WTC11 (cell line): ENCODE measurements around the gene ITGA3. TPM values are rescaled to one million over a fixed set of nuclear protein-coding genes. Genes with fewer than 3 reads are reported as not detected.
A peak's percentile ranks its signal among the peaks of the same experiment; 100 is the strongest.

ENCODE experiments used
- ATAC-seq: fragments of 200-7000 bp; cut with Tn5 transposase; 2 replicates; pipeline ENCODE4 v1.10.0; 2021; ENCODE audit warnings: mild to moderate bottlenecking, moderate library complexity
- CTCF ChIA-PET: fragments of 300-600 bp; sonication (Branson Sonifier 250); formaldehyde crosslinking; loops from one replicate; lab custom pipeline; 2021; ENCODE audit warnings: antibody characterized with exemption; lab: Charles Lee
- POLR2A ChIA-PET: fragments of 350-600 bp; sonication (Branson Sonifier 250); formaldehyde crosslinking; loops from one replicate; lab custom pipeline; 2021; ENCODE audit warnings: antibody characterized with exemption; lab: Charles Lee
- DNase-seq: peaks from one replicate; pipeline ENCODE4 v3.0.0; 2021; ENCODE audit warnings: low spot score
- H3K27ac Mint-ChIP-seq: 2 replicates; pipeline ENCODE4 v1.8.0; 2021; ENCODE audit warnings: mixed read lengths
- H3K27me3 Mint-ChIP-seq: 2 replicates; pipeline ENCODE4 v1.8.0; 2021; ENCODE audit warnings: low read depth, mild to moderate bottlenecking, moderate library complexity, mixed read lengths
- H3K36me3 Mint-ChIP-seq: 2 replicates; pipeline ENCODE4 v1.8.0; 2021; ENCODE audit warnings: mixed read lengths
- H3K4me1 Mint-ChIP-seq: 2 replicates; pipeline ENCODE4 v1.8.0; 2022; ENCODE audit warnings: mixed read lengths
- H3K4me3 Mint-ChIP-seq: 2 replicates; pipeline ENCODE4 v1.8.0; 2021; ENCODE audit warnings: mild to moderate bottlenecking, moderate library complexity, mixed read lengths
- H3K9me3 Mint-ChIP-seq: 2 replicates; pipeline ENCODE4 v1.8.0; 2021; ENCODE audit warnings: mixed read lengths
- ATF2 ChIP-seq: sonication (generic); formaldehyde crosslinking; IDR thresholded peaks from 2 replicates; pipeline ENCODE4 v1.8.1; 2022; ENCODE audit warnings: low read depth, missing genetic modification reagents, borderline replicate concordance
- ATF6 ChIP-seq: sonication (generic); formaldehyde crosslinking; IDR thresholded peaks from 2 replicates; pipeline ENCODE4 v1.8.1; 2023; ENCODE audit warnings: mild to moderate bottlenecking, missing genetic modification reagents
- CREM ChIP-seq: sonication (generic); formaldehyde crosslinking; IDR thresholded peaks from 2 replicates; pipeline ENCODE4 v1.8.1; 2022; ENCODE audit warnings: mild to moderate bottlenecking, missing genetic modification reagents, moderate library complexity
- EMX1 ChIP-seq: fragments of 250-450 bp; sonication (Bioruptor Pico); IDR thresholded peaks from 2 replicates; pipeline ENCODE4 v1.8.0; 2021; ENCODE audit warnings: mild to moderate bottlenecking
- FOXP4 ChIP-seq: sonication (generic); formaldehyde crosslinking; IDR thresholded peaks from 2 replicates; pipeline ENCODE4 v1.8.0; 2022; ENCODE audit warnings: mild to moderate bottlenecking, missing genetic modification reagents
- GABPB1 ChIP-seq: sonication (generic); formaldehyde crosslinking; IDR thresholded peaks from 2 replicates; pipeline ENCODE4 v1.8.1; 2023; ENCODE audit warnings: mild to moderate bottlenecking, missing genetic modification reagents
- JUN ChIP-seq: sonication (generic); formaldehyde crosslinking; IDR thresholded peaks from 2 replicates; pipeline ENCODE4 v1.8.0; 2023; ENCODE audit warnings: mild to moderate bottlenecking, missing genetic modification reagents
- MYBL2 ChIP-seq: sonication (generic); formaldehyde crosslinking; IDR thresholded peaks from 2 replicates; pipeline ENCODE4 v1.8.1; 2023; ENCODE audit warnings: mild to moderate bottlenecking, moderate library complexity, missing genetic modification reagents
- NFATC4 ChIP-seq: fragments of 250-450 bp; sonication (Bioruptor Pico); IDR thresholded peaks from 2 replicates; pipeline ENCODE4 v1.9.0; 2021; ENCODE audit warnings: mild to moderate bottlenecking
- NFE2L1 ChIP-seq: sonication (generic); formaldehyde crosslinking; IDR thresholded peaks from 2 replicates; pipeline ENCODE4 v1.8.1; 2023; ENCODE audit warnings: missing genetic modification reagents
- NR3C1 ChIP-seq: sonication (generic); formaldehyde crosslinking; conservative IDR thresholded peaks from 2 replicates; pipeline ENCODE4 v1.8.1; 2023; ENCODE audit warnings: low read depth, mild to moderate bottlenecking, missing genetic modification reagents
- PRRX2 ChIP-seq: fragments of 250-450 bp; sonication (Bioruptor Pico); IDR thresholded peaks from 2 replicates; pipeline ENCODE4 v1.8.0; 2021; ENCODE audit warnings: mild to moderate bottlenecking
- RELA ChIP-seq: sonication (generic); formaldehyde crosslinking; IDR thresholded peaks from 2 replicates; pipeline ENCODE4 v1.8.1; 2022; ENCODE audit warnings: missing genetic modification reagents, mild to moderate bottlenecking, borderline replicate concordance
- ZBTB21 ChIP-seq: sonication (generic); formaldehyde crosslinking; IDR thresholded peaks from 2 replicates; pipeline ENCODE4 v1.8.1; 2023; ENCODE audit warnings: mild to moderate bottlenecking, missing genetic modification reagents, borderline replicate concordance
- ZNF121 ChIP-seq: sonication (generic); formaldehyde crosslinking; IDR thresholded peaks from 2 replicates; pipeline ENCODE4 v1.8.0; 2023; ENCODE audit warnings: missing genetic modification reagents
- ZNF138 ChIP-seq: sonication (generic); formaldehyde crosslinking; conservative IDR thresholded peaks from 2 replicates; pipeline ENCODE4 v1.8.1; 2022; ENCODE audit warnings: mild to moderate bottlenecking, moderate library complexity, missing genetic modification reagents
- ZNF281 ChIP-seq: sonication (generic); formaldehyde crosslinking; IDR thresholded peaks from 2 replicates; pipeline ENCODE4 v1.8.0; 2023; ENCODE audit warnings: mild to moderate bottlenecking, missing genetic modification reagents
- ZNF317 ChIP-seq: sonication (generic); formaldehyde crosslinking; IDR thresholded peaks from 2 replicates; pipeline ENCODE4 v1.8.1; 2023; ENCODE audit warnings: low read depth, mild to moderate bottlenecking, moderate library complexity, missing genetic modification reagents, borderline replicate concordance
- total RNA-seq: library from RNA; stranded (reverse); gene quantifications from 3 replicates; pipeline ENCODE4 v1.2.3, GENCODE V29; 2021

The ITGA3 gene
- total RNA-seq, 1 experiment from 2014 or later, result 35.3 TPM

GRCh38 chr17:50027881-50028735, 27.8 kb upstream of the ITGA3 start:
- peak; percentile 62 for ATAC-seq
- TF ChIP-seq ZNF281 (peak; percentile 51; the same call in 1 of the 2 replicates), NFE2L1 (CRISPR knock-in tag) (no peak), ZNF121 (CRISPR knock-in tag) (0 out of 2 replicates have a peak, but pooled peaks have one; percentile 3)
- ChIA-PET POLR2A (interaction anchor here (1.9 kb wide), 1 partner anchor 27 kb away, joined by 15 read pairs; the partner anchor contains the start of gene ITGA3), CTCF (interaction anchor here (0.6 to 8.2 kb wide), 17 partner anchors 24 to 332 kb away, joined by 3 to 71 read pairs (median 3); partner anchors contain the start of genes ITGA3 and PDK2)
- Mint-ChIP-seq H3K4me1 (peaks cover 25% of the 10 kb centered on the region), H3K27ac (no peak overlapping the region), H3K27me3 (peaks cover 11% of the 10 kb centered on the region), H3K36me3 (no peaks in the 10 kb centered on the region), H3K9me3 (peaks cover 4% of the 10 kb centered on the region; the same call in 1 of the 2 replicates), H3K4me3 (0 out of 2 replicates have a peak overlapping the region, but pooled peaks have one; percentile 20)
- peak; percentile 74 for DNase-seq

- DNase-seq, result no peak
- H3K36me3 Mint-ChIP-seq, result no peaks in the 10 kb centered on the region
- ChIA-PET CTCF (interaction anchor here (0.7 to 8.2 kb wide), 14 partner anchors 26 to 141 kb away, joined by 3 to 71 read pairs (median 4); partner anchors contain the start of genes ITGA3 and PDK2), POLR2A (interaction anchor here (1.9 kb wide), 1 partner anchor 27 kb away, joined by 15 read pairs; the partner anchor contains the start of gene ITGA3)
- no peak overlapping the region for H3K27ac Mint-ChIP-seq
- H3K4me1 Mint-ChIP-seq, result peaks cover 25% of the 10 kb centered on the region
- ATAC-seq, result no peak
- no peak for TF ChIP-seq GABPB1
- H3K27me3 Mint-ChIP-seq, result peaks cover 11% of the 10 kb centered on the region
- no peak overlapping the region; the same call in 1 of the 2 replicates for H3K4me3 Mint-ChIP-seq
- H3K9me3 Mint-ChIP-seq, result peaks cover 4% of the 10 kb centered on the region; the same call in 1 of the 2 replicates
Observed at GRCh38 chr17:50028736-50029120, 27.2 kb upstream of the ITGA3 start.

- peaks cover 11% of the 10 kb centered on the region for H3K27me3 Mint-ChIP-seq
- no peak overlapping the region for H3K4me3 Mint-ChIP-seq
- H3K4me1 Mint-ChIP-seq, result peaks cover 27% of the 10 kb centered on the region
- ATAC-seq (no peak), DNase-seq (no peak)
- ChIA-PET CTCF (interaction anchor here (0.6 to 8.2 kb wide), 12 partner anchors 26 to 244 kb away, joined by 3 to 71 read pairs (median 4); partner anchors contain the start of genes DLX3, ITGA3 and PDK2), POLR2A (no interaction called here)
- H3K36me3 Mint-ChIP-seq, result no peaks in the 10 kb centered on the region
- H3K9me3 Mint-ChIP-seq, result peaks cover 4% of the 10 kb centered on the region; the same call in 1 of the 2 replicates
- no peak overlapping the region for H3K27ac Mint-ChIP-seq
- TF ChIP-seq ATF6 (CRISPR knock-in tag) (no peak), NR3C1 (CRISPR knock-in tag) (no peak), GABPB1 (no peak), MYBL2 (CRISPR knock-in tag) (no peak), ZNF281 (no peak), ZNF317 (CRISPR knock-in tag) (no peak), FOXP4 (CRISPR knock-in tag) (no peak), EMX1 (CRISPR knock-in tag) (no peak), PRRX2 (CRISPR knock-in tag) (no peak), ATF2 (no peak), NFATC4 (CRISPR knock-in tag) (no peak), CREM (CRISPR knock-in tag) (no peak), ZNF138 (CRISPR knock-in tag) (no peak), RELA (no peak), ZBTB21 (no peak), JUN (no peak)
Observed at GRCh38 chr17:50029185-50029584, 26.7 kb upstream of the ITGA3 start.
